GM21723 (cell line): ENCODE results near the gene UNCX.

Source experiments
- ATAC-seq: cut with Tn5 transposase; IDR thresholded peaks from one replicate; pipeline ENCODE4 v1.9.1; 2021; ENCODE audit warnings: mild to moderate bottlenecking, moderate library complexity; ENCODE audit not compliant: unreplicated experiment

Gene UNCX

GRCh38 chr7:1242606-1243289 lies 10.1 kb downstream of the UNCX start:
- no peak for ATAC-seq

GRCh38 chr7:1243290-1243963 lies 10.8 kb downstream of the UNCX start:
- ATAC-seq: no peak

GRCh38 chr7:1243964-1244416 lies 11.3 kb downstream of the UNCX start:
- ATAC-seq: no peak

- ATAC-seq: no peak
These were observed 12.2 kb downstream of the UNCX start for GRCh38 chr7:1244700-1245523.

GRCh38 chr7:1245524-1246050 lies 12.9 kb downstream of the UNCX start:
- no peak for ATAC-seq

GRCh38 chr7:1246160-1246870 lies 13.6 kb downstream of the UNCX start:
- no peak for ATAC-seq

- ATAC-seq: no peak
These were observed 14.3 kb downstream of the UNCX start for GRCh38 chr7:1246871-1247526.

GRCh38 chr7:1247527-1248041 lies 14.9 kb downstream of the UNCX start:
- no peak for ATAC-seq

GRCh38 chr7:1248143-1248915 lies 15.7 kb downstream of the UNCX start:
- no peak for ATAC-seq

- no peak for ATAC-seq
These were observed 16.4 kb downstream of the UNCX start for GRCh38 chr7:1248916-1249581.

- ATAC-seq: no peak
These were observed 17.1 kb downstream of the UNCX start for GRCh38 chr7:1249731-1250130.

GRCh38 chr7:1250901-1251300 lies 18.2 kb downstream of the UNCX start:
- ATAC-seq: no peak

- no peak for ATAC-seq
These were observed 19.3 kb downstream of the UNCX start for GRCh38 chr7:1251796-1252539.

GRCh38 chr7:1252540-1253090 lies 19.9 kb downstream of the UNCX start:
- no peak for ATAC-seq

GRCh38 chr7:1253681-1254181 lies 21.1 kb downstream of the UNCX start:
- no peak for ATAC-seq

- no peak for ATAC-seq
These were observed 21.8 kb downstream of the UNCX start for GRCh38 chr7:1254281-1255079.
